Putamen (tissue), 1 donor: ENCODE results near the gene SUOX.
"Not testable (repeated sequence)": the region's sequence is repeated elsewhere in the genome, so short reads cannot be mapped to it uniquely, and the experiment has no call there.

Source experiments
- DNase-seq: peaks from one replicate; pipeline ENCODE4 v3.0.0-alpha.2; 2016; ENCODE audit warnings: low spot score

SUOX gene

GRCh38 chr12:56020423-56021184, 23.5 kb downstream of the SUOX start, which contains the start of gene IKZF4:
IKZF4 (plus strand) TSS chr12:56021043; CDS start chr12:56021494, 451 bp downstream.
- DNase-seq, result no peak

DNA sequence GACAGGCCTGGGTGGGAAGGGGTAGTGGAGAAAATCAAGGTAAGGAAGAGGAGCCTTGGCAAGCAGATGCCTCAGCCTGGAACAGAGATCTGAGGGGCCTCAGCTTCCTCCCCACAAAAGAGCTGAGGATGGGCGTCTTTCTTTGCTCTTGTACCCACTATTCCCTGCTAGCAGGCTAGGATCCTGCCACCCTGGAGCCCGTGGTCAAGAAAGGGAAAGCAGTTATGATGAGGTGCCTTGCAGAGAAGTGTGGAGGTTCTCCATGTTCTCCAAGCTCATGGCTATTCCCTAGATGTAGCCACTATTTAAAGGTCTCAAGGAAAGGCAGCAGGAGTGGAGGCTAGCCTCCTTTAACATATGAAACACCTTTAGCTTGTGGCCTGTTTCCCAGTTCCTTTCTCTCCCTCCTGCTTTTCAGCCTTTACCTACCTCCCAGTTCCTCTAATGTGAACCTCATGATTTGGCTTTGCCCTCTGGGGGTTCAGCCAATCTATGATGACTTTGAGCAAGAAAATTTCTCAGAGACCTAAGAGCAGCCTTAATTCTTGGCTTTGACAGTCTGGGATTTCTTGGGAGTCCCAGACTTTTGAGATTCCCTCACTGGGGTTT, 24.9 kb downstream of the SUOX start:
- no peak for DNase-seq

DNA sequence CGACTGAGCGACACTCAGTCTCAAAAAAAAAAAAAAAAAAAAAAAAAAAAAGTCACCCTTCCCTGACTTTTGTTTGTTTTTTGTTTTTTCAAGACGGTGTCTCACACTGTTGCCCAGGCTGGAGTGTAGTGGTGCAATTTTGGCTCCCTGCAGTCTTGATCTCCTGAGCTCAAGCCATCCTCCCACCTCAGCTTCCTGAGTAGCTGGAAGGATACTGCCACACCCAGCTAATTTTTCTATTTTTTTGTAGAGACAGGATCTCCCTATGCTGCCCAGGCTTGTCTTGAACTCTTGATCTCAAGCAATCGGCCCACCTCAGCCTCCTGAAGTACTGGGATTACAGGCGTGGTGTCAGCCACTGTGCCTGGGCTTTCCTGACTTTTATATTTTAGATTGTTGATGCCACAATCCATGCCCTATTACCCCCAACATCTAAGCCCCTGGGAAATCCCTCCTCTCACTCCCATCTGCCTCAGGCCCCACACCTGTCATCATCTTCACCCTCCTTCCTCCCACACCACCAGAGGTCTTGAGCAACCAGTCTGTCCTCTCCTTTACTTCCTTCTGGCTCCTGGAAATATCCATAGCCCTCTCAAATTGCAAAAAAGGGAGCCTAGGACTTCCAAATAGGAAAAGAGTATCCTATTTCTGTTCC, 31.6 kb downstream of the SUOX start:
- DNase-seq, result no peak

DNA sequence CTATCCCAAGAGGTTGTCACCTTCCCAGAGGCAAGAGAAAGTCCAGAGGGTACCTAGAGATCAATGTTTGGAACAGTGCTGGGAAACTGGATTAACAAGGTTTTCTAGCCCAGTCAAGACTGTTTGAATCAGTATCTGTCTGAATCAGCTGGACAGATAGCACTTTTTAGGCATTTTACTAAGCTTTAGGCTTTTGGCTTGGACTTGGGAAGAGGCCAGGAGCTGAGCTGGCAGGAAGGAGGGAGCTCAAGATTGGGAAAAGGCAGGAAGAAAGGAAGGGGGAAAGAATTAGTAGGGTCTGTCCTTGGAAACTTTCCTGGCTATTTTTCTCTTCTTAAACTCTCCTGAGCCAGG, 32.1 kb downstream of the SUOX start:
- DNase-seq, result no peak

DNA sequence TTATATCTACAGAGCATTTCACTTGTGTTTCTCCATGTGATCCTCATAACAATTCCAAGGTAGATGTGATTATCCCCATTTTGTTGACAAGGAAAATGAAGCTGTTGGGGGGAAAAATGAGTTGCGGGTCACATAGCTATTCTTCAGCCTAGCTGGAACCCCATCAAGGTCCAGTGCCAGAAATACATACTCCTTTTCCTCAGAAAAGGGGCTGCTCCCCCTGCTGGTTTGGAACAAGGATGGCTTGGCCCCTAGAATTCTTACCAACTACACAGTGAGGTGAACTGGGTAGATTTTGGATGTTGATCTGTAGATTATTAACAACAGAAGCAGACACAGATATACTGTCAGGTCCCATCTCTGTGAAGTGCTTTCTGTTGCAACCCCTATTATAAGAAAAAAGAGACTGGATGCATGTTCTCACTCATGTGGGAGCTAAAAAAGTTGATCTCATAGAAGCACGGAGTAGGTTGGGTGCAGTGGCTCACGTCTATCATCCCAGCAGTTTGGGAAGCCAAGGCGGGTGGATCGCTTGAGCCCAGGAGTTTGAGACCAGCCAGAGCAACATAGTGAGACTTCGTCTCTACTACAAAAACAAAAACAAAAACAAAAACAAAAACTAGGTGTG, 32.7 kb downstream of the SUOX start:
- no peak for DNase-seq

GRCh38 chr12:56031987-56032386, 34.9 kb downstream of the SUOX start:
- DNase-seq, result no peak

DNA sequence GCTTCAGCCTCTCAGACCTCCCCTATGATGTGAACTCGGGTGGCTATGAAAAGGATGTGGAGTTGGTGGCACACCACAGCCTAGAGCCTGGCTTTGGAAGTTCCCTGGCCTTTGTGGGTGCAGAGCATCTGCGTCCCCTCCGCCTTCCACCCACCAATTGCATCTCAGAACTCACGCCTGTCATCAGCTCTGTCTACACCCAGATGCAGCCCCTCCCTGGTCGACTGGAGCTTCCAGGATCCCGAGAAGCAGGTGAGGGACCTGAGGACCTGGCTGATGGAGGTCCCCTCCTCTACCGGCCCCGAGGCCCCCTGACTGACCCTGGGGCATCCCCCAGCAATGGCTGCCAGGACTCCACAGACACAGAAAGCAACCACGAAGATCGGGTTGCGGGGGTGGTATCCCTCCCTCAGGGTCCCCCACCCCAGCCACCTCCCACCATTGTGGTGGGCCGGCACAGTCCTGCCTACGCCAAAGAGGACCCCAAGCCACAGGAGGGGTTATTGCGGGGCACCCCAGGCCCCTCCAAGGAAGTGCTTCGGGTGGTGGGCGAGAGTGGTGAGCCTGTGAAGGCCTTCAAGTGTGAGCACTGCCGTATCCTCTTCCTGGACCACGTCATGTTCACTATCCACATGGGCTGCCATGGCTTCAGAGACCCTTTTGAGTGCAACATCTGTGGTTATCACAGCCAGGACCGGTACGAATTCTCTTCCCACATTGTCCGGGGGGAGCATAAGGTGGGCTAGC, 37.7 kb downstream of the SUOX start:
- no peak for DNase-seq

GRCh38 chr12:56037161-56037560, 40.1 kb downstream of the SUOX start:
- DNase-seq, result no peak

DNA sequence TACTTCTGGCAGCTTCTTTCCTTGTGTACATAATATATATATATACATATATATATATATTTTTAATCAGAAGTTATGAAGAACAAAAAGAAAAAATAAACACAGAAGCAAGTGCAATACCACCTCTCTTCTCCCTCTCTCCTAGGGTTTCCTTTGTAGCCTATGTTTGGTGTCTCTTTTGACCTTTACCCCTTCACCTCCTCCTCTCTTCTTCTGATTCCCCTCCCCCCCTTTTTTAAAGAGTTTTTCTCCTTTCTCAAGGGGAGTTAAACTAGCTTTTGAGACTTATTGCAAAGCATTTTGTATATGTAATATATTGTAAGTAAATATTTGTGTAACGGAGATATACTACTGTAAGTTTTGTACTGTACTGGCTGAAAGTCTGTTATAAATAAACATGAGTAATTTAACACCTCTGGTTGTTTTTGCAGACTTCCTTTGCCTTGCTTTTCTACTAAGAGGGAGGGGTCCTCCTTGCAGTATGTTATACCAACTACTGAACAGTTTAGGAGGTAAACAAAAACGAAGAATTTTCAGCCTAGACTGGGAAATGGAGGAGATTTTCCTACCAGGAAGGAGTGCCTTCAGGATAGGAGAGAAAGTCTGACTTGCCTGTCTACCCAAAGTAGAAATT, 41.1 kb downstream of the SUOX start:
- no peak for DNase-seq

GRCh38 chr12:56040151-56040550, 43.1 kb downstream of the SUOX start:
- no peak for DNase-seq

GRCh38 chr12:56040963-56041551, 44.0 kb downstream of the SUOX start:
- no peak for DNase-seq

DNA sequence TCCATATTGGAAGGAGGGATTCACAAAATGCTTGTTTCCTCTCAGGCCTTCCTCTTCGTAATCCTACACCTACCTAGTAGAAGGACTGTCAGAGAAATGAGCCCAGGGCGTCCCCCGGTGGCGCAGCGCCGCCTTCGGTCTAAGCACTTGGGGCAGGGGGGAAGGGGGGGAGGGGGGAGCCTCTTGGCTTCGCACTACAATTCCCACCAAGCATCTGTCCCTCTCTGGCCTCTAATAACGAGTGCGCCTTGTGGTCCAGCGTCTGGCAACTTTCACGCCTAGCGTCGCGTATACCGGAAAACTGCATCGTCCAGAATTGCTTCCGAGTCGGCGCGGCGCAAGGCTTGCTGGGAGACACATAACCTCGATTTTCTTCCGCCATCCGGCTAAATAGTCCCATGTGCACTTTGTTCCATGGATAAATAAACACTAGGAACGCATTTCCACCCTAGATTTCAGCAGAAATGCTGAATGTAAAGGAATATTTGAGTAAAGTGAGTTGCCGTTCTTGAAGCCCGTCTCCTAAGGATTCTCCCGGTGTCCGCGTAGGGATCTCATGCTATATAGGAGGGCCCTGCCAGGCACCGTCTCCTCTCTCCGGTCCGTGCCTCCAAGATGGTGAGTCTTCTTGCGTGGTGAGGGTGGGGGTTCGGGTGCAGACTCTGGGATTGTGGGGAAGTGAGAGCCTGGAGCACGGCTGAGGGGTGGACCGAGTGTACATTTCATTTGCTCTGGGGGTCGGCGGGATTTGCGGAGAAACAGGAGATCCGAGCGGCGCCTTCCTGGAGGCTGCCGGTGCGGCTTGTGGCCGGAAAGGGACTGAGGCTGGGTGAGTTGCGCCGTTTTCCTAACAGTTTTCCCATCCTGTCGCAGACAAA, 44.7 kb downstream of the SUOX start, which contains the start of gene RPS26:
TSS of gene RPS26 (plus strand) at position 367 of the 878 bp plus-strand sequence. CDS start at position 616, 249 bp downstream.
- peak; percentile 98 for DNase-seq

DNA sequence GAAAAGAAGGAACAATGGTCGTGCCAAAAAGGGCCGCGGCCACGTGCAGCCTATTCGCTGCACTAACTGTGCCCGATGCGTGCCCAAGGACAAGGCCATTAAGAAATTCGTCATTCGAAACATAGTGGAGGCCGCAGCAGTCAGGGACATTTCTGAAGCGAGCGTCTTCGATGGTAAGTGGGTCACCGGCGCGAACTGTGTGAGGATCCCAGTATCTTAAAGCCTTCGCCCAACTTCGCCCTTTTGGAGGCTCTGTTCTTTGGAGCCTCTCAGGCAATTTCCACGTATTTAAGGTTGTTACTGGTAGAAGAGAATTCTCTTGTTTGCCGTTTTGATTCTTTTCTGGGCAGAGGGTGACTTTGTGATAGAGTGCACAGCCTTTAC, 45.3 kb downstream of the SUOX start:
- not testable (repeated sequence) for DNase-seq

DNA sequence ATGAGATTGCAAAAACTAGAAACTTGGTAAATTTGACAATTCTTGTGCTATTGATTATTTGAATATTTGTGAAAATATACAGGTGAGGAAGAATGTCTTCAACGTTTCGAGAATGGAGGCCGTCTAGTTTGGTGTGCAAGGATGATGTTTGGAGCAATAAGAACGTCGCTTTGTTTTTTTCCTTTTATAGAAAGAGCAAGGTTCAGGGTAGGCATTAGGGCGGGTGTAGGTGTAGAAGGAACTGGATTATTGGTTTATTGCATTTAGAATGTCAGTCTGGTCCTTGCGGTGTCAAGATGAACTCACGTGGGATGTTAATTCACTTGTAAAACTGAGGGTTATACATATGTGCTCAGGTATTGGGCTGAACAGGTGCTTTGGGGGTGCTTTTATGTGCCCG, 45.8 kb downstream of the SUOX start:
- DNase-seq, result no peak

- DNase-seq, result no peak
These were observed 49.1 kb downstream of the SUOX start for GRCh38 chr12:56046027-56046780.

DNA sequence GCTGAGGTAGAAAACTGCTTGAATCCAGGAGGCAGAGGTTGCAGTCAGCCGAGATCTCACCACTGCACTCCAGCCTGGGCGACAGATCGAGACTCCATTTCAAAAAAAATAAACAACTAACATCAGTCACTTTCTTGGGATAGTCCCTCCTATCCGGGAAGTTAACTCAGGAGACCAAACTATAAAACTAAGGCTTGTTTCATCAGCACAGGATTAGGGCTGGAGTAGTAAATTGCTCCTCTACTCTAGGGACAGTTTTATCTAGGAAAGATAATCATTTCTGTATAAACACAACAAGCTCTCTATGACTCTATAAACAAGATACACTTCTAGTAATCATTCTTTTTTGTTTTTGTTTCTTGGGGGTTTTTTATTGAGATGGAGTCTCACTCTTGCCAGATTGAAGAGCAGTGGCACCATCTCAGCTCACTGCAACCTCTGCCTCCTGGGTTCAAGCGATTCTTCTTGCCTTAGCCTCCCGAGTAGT, 56.4 kb downstream of the SUOX start:
- no peak for DNase-seq
